Retinal pigment epithelial cell (primary cell): ENCODE results near the gene TCF20.

Source experiments
- DNase-seq: peaks from one replicate; pipeline ENCODE4 v3.0.0-alpha.2; 2010; ENCODE audit warnings: low read depth
- H3K4me3 ChIP-seq: 2 replicates; pipeline ENCODE4 v1.5.1; 2011; ENCODE audit warnings: mild to moderate bottlenecking, low read length, control low read depth, moderate library complexity
- CTCF ChIP-seq: conservative IDR thresholded peaks from 2 replicates; pipeline ENCODE4 v1.5.1; 2011; ENCODE audit warnings: low read depth, low read length, control low read depth, inconsistent platforms

The TCF20 gene

GRCh38 chr22:42271906-42272305 lies 1.5 kb upstream of the TCF20 start:
- no peak for DNase-seq
- no peak for TF ChIP-seq CTCF
- H3K4me3 ChIP-seq: no peak overlapping the region

- no peak for TF ChIP-seq CTCF
- peak overlapping the region; percentile 46 for H3K4me3 ChIP-seq
- no peak for DNase-seq
Measured at GRCh38 chr22:42271191-42271813, 849 bp upstream of the TCF20 start.

GRCh38 chr22:42270176-42270509 lies 310 bp downstream of the TCF20 start:
- DNase-seq: no peak

GRCh38 chr22:42269432-42270175 lies 849 bp downstream of the TCF20 start:
- DNase-seq: no peak
- H3K4me3 ChIP-seq: peak overlapping the region; percentile 84
- TF ChIP-seq CTCF: no peak

More at GRCh38 chr22:42270176-42270509, 310 bp downstream of the TCF20 start:
- TF ChIP-seq CTCF: no peak
- peak overlapping the region; percentile 84 for H3K4me3 ChIP-seq

GRCh38 chr22:42268852-42269410 lies 1.5 kb downstream of the TCF20 start:
- no peak for DNase-seq
- peak overlapping the region; percentile 84 for H3K4me3 ChIP-seq
- TF ChIP-seq CTCF: no peak

- DNase-seq: no peak
- no peak for TF ChIP-seq CTCF
- H3K4me3 ChIP-seq: no peak overlapping the region
Measured at GRCh38 chr22:42265321-42265720, 5.1 kb downstream of the TCF20 start.

GRCh38 chr22:42263944-42264343 lies 6.5 kb downstream of the TCF20 start:
- DNase-seq: no peak
- TF ChIP-seq CTCF: no peak
- H3K4me3 ChIP-seq: no peak overlapping the region
